ENCODE data around the gene ITGA1.

DNA sequence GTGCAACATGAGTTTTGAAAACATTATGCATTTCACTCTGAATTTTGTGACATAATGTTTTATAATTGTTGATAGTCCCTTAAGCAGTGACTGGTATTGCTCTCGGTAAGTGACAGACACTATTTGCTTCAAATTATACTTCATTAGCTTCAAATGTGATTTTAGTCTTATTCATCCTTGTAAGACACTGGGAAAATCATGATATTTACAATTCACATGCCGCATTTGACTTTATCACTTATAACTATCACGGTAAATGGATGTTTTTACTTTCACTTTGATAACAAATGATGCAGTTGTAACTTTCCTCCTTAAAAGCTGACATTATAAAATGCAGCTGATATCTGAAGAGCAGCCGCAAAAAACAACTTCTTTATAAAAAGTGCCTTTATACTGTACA, 157.3 kb downstream of the ITGA1 start:
- TF ChIP-seq, protein P1, sequence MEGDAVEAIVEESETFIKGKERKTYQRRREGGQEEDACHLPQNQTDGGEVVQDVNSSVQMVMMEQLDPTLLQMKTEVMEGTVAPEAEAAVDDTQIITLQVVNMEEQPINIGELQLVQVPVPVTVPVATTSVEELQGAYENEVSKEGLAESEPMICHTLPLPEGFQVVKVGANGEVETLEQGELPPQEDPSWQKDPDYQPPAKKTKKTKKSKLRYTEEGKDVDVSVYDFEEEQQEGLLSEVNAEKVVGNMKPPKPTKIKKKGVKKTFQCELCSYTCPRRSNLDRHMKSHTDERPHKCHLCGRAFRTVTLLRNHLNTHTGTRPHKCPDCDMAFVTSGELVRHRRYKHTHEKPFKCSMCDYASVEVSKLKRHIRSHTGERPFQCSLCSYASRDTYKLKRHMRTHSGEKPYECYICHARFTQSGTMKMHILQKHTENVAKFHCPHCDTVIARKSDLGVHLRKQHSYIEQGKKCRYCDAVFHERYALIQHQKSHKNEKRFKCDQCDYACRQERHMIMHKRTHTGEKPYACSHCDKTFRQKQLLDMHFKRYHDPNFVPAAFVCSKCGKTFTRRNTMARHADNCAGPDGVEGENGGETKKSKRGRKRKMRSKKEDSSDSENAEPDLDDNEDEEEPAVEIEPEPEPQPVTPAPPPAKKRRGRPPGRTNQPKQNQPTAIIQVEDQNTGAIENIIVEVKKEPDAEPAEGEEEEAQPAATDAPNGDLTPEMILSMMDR (IDR thresholded peaks at IDR 0.05), result no peak
- no peak for TF ChIP-seq POLR2A (IDR thresholded peaks at IDR 0.05)

Data from breast epithelium (tissue), 3 donors.